H9 (cell line): ENCODE data around the gene GSK3A. TPM values are rescaled to one million over a fixed set of nuclear protein-coding genes. Genes with fewer than 3 reads are reported as not detected.

Source experiments
- DNase-seq: peaks from one replicate; pipeline ENCODE4 v3.0.0-alpha.2; 2017
- H2AFZ ChIP-seq: one replicate; pipeline ENCODE4 v1.6.1; 2013; ENCODE audit warnings: mild to moderate bottlenecking, low read length, control low read depth, moderate library complexity
- H2AK5ac ChIP-seq: 2 replicates; pipeline ENCODE4 v1.6.1; 2013; ENCODE audit warnings: low read length, control low read depth, mixed read lengths; ENCODE audit not compliant: insufficient read length
- H2BK120ac ChIP-seq: one replicate; pipeline ENCODE4 v1.6.1; 2013; ENCODE audit warnings: low read depth, mild to moderate bottlenecking, low read length, control low read depth, inconsistent platforms; ENCODE audit not compliant: poor library complexity, severe bottlenecking
- H2BK12ac ChIP-seq: 2 replicates; pipeline ENCODE4 v1.6.1; 2013; ENCODE audit warnings: low read length, control low read depth, mixed read lengths, low read depth; ENCODE audit not compliant: insufficient read length
- H2BK15ac ChIP-seq: 2 replicates; pipeline ENCODE4 v1.6.1; 2013; ENCODE audit warnings: low read depth, low read length, control low read depth
- H2BK20ac ChIP-seq: one replicate; pipeline ENCODE4 v1.6.1; 2013; ENCODE audit warnings: low read depth, mild to moderate bottlenecking, low read length, control low read depth, inconsistent platforms; ENCODE audit not compliant: poor library complexity, severe bottlenecking
- H2BK5ac ChIP-seq: 2 replicates; pipeline ENCODE4 v1.6.1; 2013; ENCODE audit warnings: low read length, control low read depth, mixed read lengths; ENCODE audit not compliant: insufficient read length
- H3K14ac ChIP-seq: 2 replicates; pipeline ENCODE4 v1.6.1; 2013; ENCODE audit warnings: low read length, control low read depth; ENCODE audit not compliant: insufficient read depth
- H3K18ac ChIP-seq: 2 replicates; pipeline ENCODE4 v1.6.1; 2013; ENCODE audit warnings: low read depth, mild to moderate bottlenecking, mixed read lengths, low read length, control low read depth; ENCODE audit not compliant: insufficient read length
- H3K23ac ChIP-seq: 2 replicates; pipeline ENCODE4 v1.6.1; 2013; ENCODE audit warnings: low read length, control low read depth, mixed read lengths, low read depth; ENCODE audit not compliant: insufficient read length
- H3K23me2 ChIP-seq: 2 replicates; pipeline ENCODE4 v1.6.1; 2013; ENCODE audit warnings: low read depth, mild to moderate bottlenecking, mixed read lengths, low read length, control low read depth; ENCODE audit not compliant: insufficient read length, poor library complexity, severe bottlenecking
- H3K27ac ChIP-seq: 2 replicates; pipeline ENCODE4 v1.5.1; 2013; ENCODE audit warnings: low read length, control low read depth, mixed read lengths, low read depth; ENCODE audit not compliant: insufficient read length
- H3K27me3 ChIP-seq: 2 replicates; pipeline ENCODE4 v1.6.1; 2013; ENCODE audit warnings: low read length, control low read depth, inconsistent platforms; ENCODE audit not compliant: insufficient read depth
- H3K4ac ChIP-seq: 2 replicates; pipeline ENCODE4 v1.6.1; 2013; ENCODE audit warnings: low read depth, mild to moderate bottlenecking, control low read depth, inconsistent platforms, low read length, moderate library complexity
- H3K4me1 ChIP-seq: 2 replicates; pipeline ENCODE4 v1.6.1; 2013; ENCODE audit warnings: low read length, control low read depth, inconsistent platforms; ENCODE audit not compliant: insufficient read depth
- H3K4me2 ChIP-seq: 2 replicates; pipeline ENCODE4 v1.6.1; 2013; ENCODE audit warnings: low read length, control low read depth, mixed read lengths; ENCODE audit not compliant: insufficient read length, insufficient read depth
- H3K56ac ChIP-seq: 2 replicates; pipeline ENCODE4 v1.6.1; 2013; ENCODE audit warnings: low read depth, mild to moderate bottlenecking, mixed read lengths, low read length, control low read depth; ENCODE audit not compliant: insufficient read length
- H3K79me1 ChIP-seq: 2 replicates; pipeline ENCODE4 v1.6.1; 2013; ENCODE audit warnings: low read depth, mild to moderate bottlenecking, moderate library complexity, low read length, control low read depth, inconsistent platforms; ENCODE audit not compliant: insufficient read depth, poor library complexity, severe bottlenecking
- H3K79me2 ChIP-seq: 2 replicates; pipeline ENCODE4 v1.6.1; 2013; ENCODE audit warnings: low read length, control low read depth, inconsistent platforms; ENCODE audit not compliant: insufficient read depth
- H3K9ac ChIP-seq: 2 replicates; pipeline ENCODE4 v1.6.1; 2013; ENCODE audit warnings: low read length, control low read depth, mixed read lengths; ENCODE audit not compliant: insufficient read length; ENCODE audit errors: extremely low read depth
- H3K9me3 ChIP-seq: one replicate; pipeline ENCODE4 v1.6.1; 2013; ENCODE audit warnings: low read depth, low read length, inconsistent platforms; ENCODE audit not compliant: control insufficient read depth
- H3T11ph ChIP-seq: one replicate; pipeline ENCODE4 v1.6.1; 2013; ENCODE audit warnings: mild to moderate bottlenecking, low read length, control low read depth, inconsistent platforms
- H4K20me1 ChIP-seq: one replicate; pipeline ENCODE4 v1.6.1; 2013; ENCODE audit not compliant: control insufficient read depth, insufficient read length, insufficient read depth
- H4K5ac ChIP-seq: 2 replicates; pipeline ENCODE4 v1.6.1; 2013; ENCODE audit warnings: low read depth, mild to moderate bottlenecking, mixed read lengths, low read length, control low read depth; ENCODE audit not compliant: insufficient read length
- H4K8ac ChIP-seq: replicated peaks from 2 replicates; pipeline ENCODE4 v1.6.1; 2013; ENCODE audit warnings: low read length, control low read depth, mixed read lengths, low read depth; ENCODE audit not compliant: insufficient read length
- H4K91ac ChIP-seq: 2 replicates; pipeline ENCODE4 v1.6.1; 2013; ENCODE audit warnings: low read depth, mild to moderate bottlenecking, moderate library complexity, mixed read lengths, low read length, control low read depth; ENCODE audit not compliant: insufficient read length
- H3K27ac Mint-ChIP-seq, 3 experiments: 2 replicates in 2 of 3; 3 replicates in 1 of 3; pipeline ENCODE4 v1.8.0; 2020 to 2021; ENCODE audit warnings: mixed read lengths in 3 of 3, mild to moderate bottlenecking in 1 of 3, moderate library complexity in 1 of 3
- H3K27me3 Mint-ChIP-seq: 2 replicates; pipeline ENCODE4 v1.8.0; 2021; ENCODE audit warnings: low read depth, mild to moderate bottlenecking, moderate library complexity, mixed read lengths
- H3K36me3 Mint-ChIP-seq, 3 experiments: 2 replicates in 2 of 3; 3 replicates in 1 of 3; pipeline ENCODE4 v1.8.0; 2020 to 2021; ENCODE audit warnings: low read depth in 3 of 3, mixed read lengths in 3 of 3; ENCODE audit not compliant: insufficient read depth in 1 of 3
- H3K4me1 Mint-ChIP-seq, 2 experiments: 2 replicates each; pipeline ENCODE4 v1.8.0; 2020; ENCODE audit warnings: mixed read lengths in 2 of 2
- H3K4me3 Mint-ChIP-seq, 2 experiments: 2 replicates in 1 of 2; 3 replicates in 1 of 2; pipeline ENCODE4 v1.8.0; 2020 to 2021; ENCODE audit warnings: mild to moderate bottlenecking in 2 of 2, mixed read lengths in 2 of 2, moderate library complexity in 1 of 2
- H3K9me3 Mint-ChIP-seq, 2 experiments: 2 replicates in 1 of 2; 3 replicates in 1 of 2; pipeline ENCODE4 v1.8.0; 2020; ENCODE audit warnings: mild to moderate bottlenecking in 2 of 2, mixed read lengths in 2 of 2, moderate library complexity in 1 of 2
- WGBS: extraction: QIAGEN DNeasy Blood & Tissue Kit; methylation state at CpG from one replicate; pipeline ENCODE4 v1.1.7; 2013; ENCODE audit warnings: missing lambda C conversion rate, low lambda C conversion rate, mixed read lengths; ENCODE audit not compliant: insufficient read length; ENCODE audit errors: extremely low coverage; 5-methylcytosine and 5-hydroxymethylcytosine counted together
- total RNA-seq: library from RNA; stranded (reverse); gene quantifications from 2 replicates; pipeline ENCODE4 v1.2.1, GENCODE V29; 2021
- TF ChIP-seq, protein P1 (sequence below): fragments of 200-600 bp; sonication (generic); conservative IDR thresholded peaks from 3 replicates; pipeline ENCODE4 v1.8.0; 2021; ENCODE audit warnings: antibody characterized with exemption, mild to moderate bottlenecking

The GSK3A gene
- total RNA-seq, 1 experiment from 2014 or later: 52.4 TPM

DNA sequence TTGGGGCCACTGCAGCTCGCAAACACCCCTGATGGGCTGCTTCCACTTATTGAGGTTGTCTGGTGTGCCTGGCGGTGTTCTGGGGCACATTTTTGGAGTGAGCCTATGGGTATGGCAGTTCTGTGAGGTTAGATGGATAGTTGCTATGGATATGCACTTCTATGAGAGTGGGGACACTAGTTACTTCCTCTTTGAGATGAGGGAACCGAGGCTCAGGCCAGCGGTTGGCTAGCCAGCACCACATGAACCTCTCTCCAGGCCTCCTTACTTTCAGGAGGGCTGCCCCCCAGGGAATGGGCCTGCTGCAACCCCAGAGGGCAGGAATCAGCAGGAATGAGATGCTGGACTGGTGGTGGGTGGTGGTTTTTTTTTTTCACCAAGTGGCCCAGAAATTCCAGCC is 46.0 kb upstream of the GSK3A start:
- Histone ChIP-seq H3K56ac (no peak overlapping the region), H3K27me3 (no peaks in the 10 kb centered on the region), H4K20me1 (no peaks in the 10 kb centered on the region), H4K91ac (no peak overlapping the region), H2AK5ac (no peak overlapping the region), H2BK20ac (no peak overlapping the region), H3K14ac (no peak overlapping the region), H2BK5ac (no peak overlapping the region), H3K79me2 (peaks cover 3% of the 10 kb centered on the region; the same call in 1 of the 2 replicates), H3T11ph (no peak overlapping the region), H2BK120ac (no peak overlapping the region), H3K23ac (no peak overlapping the region), H4K5ac (no peak overlapping the region), H2AFZ (no peak overlapping the region), H2BK12ac (no peak overlapping the region), H3K4me1 (no peaks in the 10 kb centered on the region), H3K9me3 (no peaks in the 10 kb centered on the region), H2BK15ac (no peak overlapping the region), H3K23me2 (peaks cover 8% of the 10 kb centered on the region), H3K27ac (no peak overlapping the region), H3K18ac (no peak overlapping the region), H3K4me2 (no peak overlapping the region), H3K4ac (no peak overlapping the region), H3K9ac (no peak overlapping the region), H3K79me1 (peaks cover 11% of the 10 kb centered on the region), H4K8ac (no peak overlapping the region)
- TF ChIP-seq, protein P1, sequence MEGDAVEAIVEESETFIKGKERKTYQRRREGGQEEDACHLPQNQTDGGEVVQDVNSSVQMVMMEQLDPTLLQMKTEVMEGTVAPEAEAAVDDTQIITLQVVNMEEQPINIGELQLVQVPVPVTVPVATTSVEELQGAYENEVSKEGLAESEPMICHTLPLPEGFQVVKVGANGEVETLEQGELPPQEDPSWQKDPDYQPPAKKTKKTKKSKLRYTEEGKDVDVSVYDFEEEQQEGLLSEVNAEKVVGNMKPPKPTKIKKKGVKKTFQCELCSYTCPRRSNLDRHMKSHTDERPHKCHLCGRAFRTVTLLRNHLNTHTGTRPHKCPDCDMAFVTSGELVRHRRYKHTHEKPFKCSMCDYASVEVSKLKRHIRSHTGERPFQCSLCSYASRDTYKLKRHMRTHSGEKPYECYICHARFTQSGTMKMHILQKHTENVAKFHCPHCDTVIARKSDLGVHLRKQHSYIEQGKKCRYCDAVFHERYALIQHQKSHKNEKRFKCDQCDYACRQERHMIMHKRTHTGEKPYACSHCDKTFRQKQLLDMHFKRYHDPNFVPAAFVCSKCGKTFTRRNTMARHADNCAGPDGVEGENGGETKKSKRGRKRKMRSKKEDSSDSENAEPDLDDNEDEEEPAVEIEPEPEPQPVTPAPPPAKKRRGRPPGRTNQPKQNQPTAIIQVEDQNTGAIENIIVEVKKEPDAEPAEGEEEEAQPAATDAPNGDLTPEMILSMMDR: no peak
- no peak overlapping the region for H3K27ac Mint-ChIP-seq
- no peak for DNase-seq
- peaks cover 22 to 55% (median 49%) of the 10 kb centered on the region in 3 experiments for H3K36me3 Mint-ChIP-seq
- WGBS: no CpG with 5 or more reads among the region's 4 CpGs
- no peaks in the 10 kb centered on the region; the same call in 1 of the 2 replicates for H3K27me3 Mint-ChIP-seq
- H3K4me3 Mint-ChIP-seq: no peak overlapping the region; a peak in 1 of 5 replicates
- H3K9me3 Mint-ChIP-seq: no peaks in the 10 kb centered on the region
- H3K4me1 Mint-ChIP-seq: peaks cover 14 to 39% of the 10 kb centered on the region in 2 experiments
